ENCODE measurements around the gene GUCY1A2. TPM values are rescaled to one million over a fixed set of nuclear protein-coding genes. Genes with fewer than 3 reads are reported as not detected.

The GUCY1A2 gene
- total RNA-seq, 1 donor from 2014 or later, result not detected

DNA sequence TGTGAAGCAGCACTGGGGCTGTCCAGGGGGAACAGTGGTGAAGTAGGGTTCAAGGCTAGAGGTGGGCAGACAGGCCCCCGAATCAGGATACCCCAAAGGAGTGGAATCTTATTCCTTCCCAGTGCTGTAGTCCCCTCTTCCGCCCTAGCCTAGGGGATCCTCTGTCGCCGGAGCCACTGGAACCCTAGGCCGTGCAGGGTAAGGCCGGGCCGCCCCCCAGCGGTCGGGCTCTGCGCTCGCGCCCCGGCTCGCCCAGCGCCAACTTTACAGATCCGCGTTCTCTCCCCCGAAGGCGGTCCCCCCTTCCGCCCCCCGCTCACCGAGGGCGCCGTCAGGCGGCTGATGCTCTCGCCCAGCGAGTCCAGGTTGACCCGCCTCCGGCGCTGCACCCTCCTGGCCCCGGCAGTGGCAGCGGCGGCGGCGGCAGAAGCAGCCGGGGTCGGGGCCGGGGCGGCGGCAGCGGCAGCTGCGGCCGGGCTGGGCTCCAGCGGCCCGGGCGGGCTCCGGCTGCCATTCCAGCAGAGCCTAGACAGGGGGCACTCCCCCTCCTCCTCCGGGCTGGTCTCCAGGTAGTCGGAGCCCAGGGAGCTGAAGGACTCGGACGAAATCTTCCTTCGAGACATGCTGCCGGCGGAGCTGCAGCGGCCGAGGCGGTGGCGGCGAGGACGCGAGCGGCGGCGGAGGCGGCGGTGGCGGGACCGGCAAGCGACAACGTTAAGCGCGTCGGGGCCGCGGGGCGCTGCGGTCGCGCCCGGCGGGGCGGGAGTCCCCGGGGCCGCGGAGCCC, 650 bp downstream of the GUCY1A2 start:
- Mint-ChIP-seq H3K27me3 (peaks cover 40% of the 10 kb centered on the region), H3K9me3 (no peaks in the 10 kb centered on the region), H3K4me1 (peaks cover 3% of the 10 kb centered on the region), H3K36me3 (ENCODE audit: low read depth) (no peaks in the 10 kb centered on the region), H3K27ac (no peak overlapping the region), H3K4me3 (peak overlapping the region; percentile 49)
- peak; percentile 56 for DNase-seq
- intact Hi-C loops (cut with micrococcal nuclease), result no loop called here

DNA sequence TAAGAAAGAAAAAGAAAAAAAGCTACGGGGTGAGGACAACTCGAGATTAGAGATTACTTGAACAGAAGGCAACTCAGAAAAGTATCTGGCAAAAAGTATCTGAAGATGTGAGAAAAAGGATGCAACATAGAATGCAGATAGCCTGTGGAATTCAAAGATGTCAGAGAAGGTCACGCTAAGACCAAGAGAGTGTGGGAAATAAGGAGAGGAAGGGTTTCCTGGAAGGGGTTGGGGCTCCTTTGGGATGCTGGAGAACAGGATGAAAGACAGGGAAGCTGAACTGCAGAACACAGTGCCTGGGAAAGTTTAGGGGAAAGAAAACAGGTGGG, 1.2 kb downstream of the GUCY1A2 start:
- intact Hi-C loops (cut with micrococcal nuclease), result no loop called here
- H3K27ac Mint-ChIP-seq, result no peak overlapping the region

GRCh38 chr11:107014871-107015270, 3.4 kb downstream of the GUCY1A2 start:
- H3K4me3 Mint-ChIP-seq, result no peak overlapping the region
- H3K27ac Mint-ChIP-seq, result no peak overlapping the region
- no peaks in the 10 kb centered on the region for H3K9me3 Mint-ChIP-seq
- no peak for DNase-seq
- H3K4me1 Mint-ChIP-seq, result peaks cover 3% of the 10 kb centered on the region
- intact Hi-C loops (cut with micrococcal nuclease), result no loop called here
- H3K27me3 Mint-ChIP-seq, result peaks cover 29% of the 10 kb centered on the region
- no peaks in the 10 kb centered on the region for H3K36me3 Mint-ChIP-seq (ENCODE audit: low read depth)

More for the DNA sequence above, 1.2 kb downstream of the GUCY1A2 start:
- Mint-ChIP-seq H3K4me1 (peaks cover 3% of the 10 kb centered on the region), H3K27me3 (peaks cover 40% of the 10 kb centered on the region), H3K4me3 (peak overlapping the region; percentile 49), H3K9me3 (no peaks in the 10 kb centered on the region), H3K36me3 (ENCODE audit: low read depth) (no peaks in the 10 kb centered on the region)
- no peak for DNase-seq

DNA sequence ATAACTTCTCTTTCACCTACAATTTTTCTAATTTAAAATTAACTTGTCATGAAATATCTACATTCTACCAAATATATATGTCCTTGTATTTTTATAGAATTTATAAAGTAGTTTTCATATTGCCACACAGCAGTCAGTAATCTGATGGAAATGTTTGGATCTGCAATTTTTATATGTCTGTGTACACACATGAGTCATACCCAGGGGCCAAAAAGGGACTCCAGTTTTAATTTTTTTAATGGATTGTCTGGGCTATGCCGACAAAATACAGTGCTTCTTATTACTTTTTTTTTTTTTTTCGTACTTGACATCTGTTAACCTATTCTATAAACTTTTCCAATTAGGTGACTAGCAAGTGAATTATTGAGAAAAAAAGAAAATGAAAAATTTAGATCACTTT, 6.3 kb downstream of the GUCY1A2 start:
- H3K4me3 Mint-ChIP-seq, result no peak overlapping the region
- H3K36me3 Mint-ChIP-seq (ENCODE audit: low read depth), result no peaks in the 10 kb centered on the region
- no peak for DNase-seq
- H3K27ac Mint-ChIP-seq, result no peak overlapping the region
- intact Hi-C loops (cut with micrococcal nuclease), result no loop called here
- H3K4me1 Mint-ChIP-seq, result peaks cover under 1% of the 10 kb centered on the region
- H3K27me3 Mint-ChIP-seq, result peaks cover 13% of the 10 kb centered on the region
- H3K9me3 Mint-ChIP-seq, result no peaks in the 10 kb centered on the region

GRCh38 chr11:107009190-107009589, 9.1 kb downstream of the GUCY1A2 start:
- no peak for DNase-seq
- Mint-ChIP-seq H3K4me1 (no peaks in the 10 kb centered on the region), H3K4me3 (no peak overlapping the region), H3K27ac (no peak overlapping the region), H3K9me3 (no peaks in the 10 kb centered on the region), H3K27me3 (peaks cover 1% of the 10 kb centered on the region), H3K36me3 (ENCODE audit: low read depth) (no peaks in the 10 kb centered on the region)
- intact Hi-C loops (cut with micrococcal nuclease), result no loop called here

- no peaks in the 10 kb centered on the region for H3K4me1 Mint-ChIP-seq
These were observed 12.0 kb downstream of the GUCY1A2 start for GRCh38 chr11:107006076-107006833.

GRCh38 chr11:106999196-106999595, 19.1 kb downstream of the GUCY1A2 start:
- Mint-ChIP-seq H3K4me3 (no peak overlapping the region), H3K4me1 (no peaks in the 10 kb centered on the region), H3K27ac (no peak overlapping the region), H3K9me3 (no peaks in the 10 kb centered on the region), H3K36me3 (ENCODE audit: low read depth) (no peaks in the 10 kb centered on the region), H3K27me3 (no peaks in the 10 kb centered on the region)
- no peak for DNase-seq
- intact Hi-C loops (cut with micrococcal nuclease), result no loop called here

More at GRCh38 chr11:107006076-107006833, 12.0 kb downstream of the GUCY1A2 start:
- H3K27ac Mint-ChIP-seq, result no peak overlapping the region
- H3K4me3 Mint-ChIP-seq, result no peak overlapping the region
- no peaks in the 10 kb centered on the region for H3K36me3 Mint-ChIP-seq (ENCODE audit: low read depth)
- no peak for DNase-seq
- intact Hi-C loops (cut with micrococcal nuclease), result no loop called here
- no peaks in the 10 kb centered on the region for H3K27me3 Mint-ChIP-seq
- no peaks in the 10 kb centered on the region for H3K9me3 Mint-ChIP-seq

- intact Hi-C loops (cut with micrococcal nuclease), result no loop called here
- Mint-ChIP-seq H3K27ac (no peak overlapping the region), H3K4me3 (no peak overlapping the region), H3K9me3 (no peaks in the 10 kb centered on the region), H3K27me3 (no peaks in the 10 kb centered on the region), H3K36me3 (ENCODE audit: low read depth) (no peaks in the 10 kb centered on the region), H3K4me1 (no peaks in the 10 kb centered on the region)
- DNase-seq, result no peak
These were observed 19.4 kb downstream of the GUCY1A2 start for GRCh38 chr11:106998916-106999188.

DNA sequence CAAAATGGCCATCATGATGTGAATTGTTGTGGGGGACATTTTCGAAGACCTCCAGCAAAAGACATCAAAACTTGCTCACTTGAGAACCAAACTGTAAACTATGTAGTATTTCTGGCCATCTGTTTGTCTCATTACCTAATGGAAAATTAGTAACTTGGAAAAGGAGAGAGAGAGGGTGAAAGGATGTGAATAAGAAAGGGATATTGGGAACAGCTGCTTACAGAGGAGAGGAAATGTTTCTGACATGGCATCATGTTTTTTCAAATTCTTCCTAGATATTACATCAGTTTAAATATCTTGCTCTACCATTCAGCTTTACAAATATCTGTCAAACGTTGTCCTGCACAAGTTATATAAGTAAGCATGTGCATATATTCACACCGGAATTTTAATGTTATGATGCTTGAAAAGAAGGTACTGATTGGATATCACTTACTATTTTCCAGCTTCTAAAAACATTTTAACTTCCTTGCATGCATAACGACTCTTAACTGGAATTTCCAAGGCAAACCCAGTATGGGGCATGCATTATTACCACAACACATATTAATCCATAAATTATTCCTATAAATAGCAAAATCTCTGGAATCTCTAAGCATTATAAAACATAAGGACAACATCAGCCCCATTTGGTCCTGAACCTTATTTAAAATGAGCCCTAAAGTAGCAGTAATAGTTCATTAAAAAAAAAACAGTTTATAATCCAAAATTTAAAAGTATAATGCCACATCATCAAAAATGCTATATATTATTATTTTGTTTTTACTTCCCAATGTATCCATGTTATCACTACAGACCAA, 20.0 kb downstream of the GUCY1A2 start:
- Mint-ChIP-seq H3K4me1 (no peaks in the 10 kb centered on the region), H3K9me3 (no peaks in the 10 kb centered on the region), H3K27me3 (no peaks in the 10 kb centered on the region), H3K4me3 (no peak overlapping the region), H3K27ac (no peak overlapping the region), H3K36me3 (ENCODE audit: low read depth) (no peaks in the 10 kb centered on the region)
- DNase-seq, result no peak
- intact Hi-C loops (cut with micrococcal nuclease), result no loop called here

DNA sequence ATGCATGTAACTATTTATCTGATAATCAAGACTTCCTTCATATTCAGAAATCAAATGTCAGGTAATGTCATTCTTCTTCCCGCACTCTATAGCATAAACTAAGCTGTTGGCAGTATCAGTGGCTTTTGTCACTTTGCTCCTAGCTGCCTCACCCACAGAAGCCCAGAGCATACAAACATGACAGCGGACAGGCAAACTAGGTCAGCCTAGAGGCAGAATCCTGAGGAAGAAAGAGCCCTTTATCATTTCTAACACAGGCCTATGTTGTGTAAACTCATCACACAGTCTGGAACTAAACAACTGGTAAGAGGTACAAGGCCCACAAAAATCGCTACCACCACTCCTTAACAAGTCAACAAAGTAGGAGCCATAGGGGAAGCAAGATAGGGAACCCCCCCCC, 21.0 kb downstream of the GUCY1A2 start:
- intact Hi-C loops (cut with micrococcal nuclease), result no loop called here
- no peaks in the 10 kb centered on the region for H3K27me3 Mint-ChIP-seq

GRCh38 chr11:106996691-106997090, 21.6 kb downstream of the GUCY1A2 start:
- H3K27ac Mint-ChIP-seq, result no peak overlapping the region
- H3K36me3 Mint-ChIP-seq (ENCODE audit: low read depth), result no peaks in the 10 kb centered on the region
- H3K9me3 Mint-ChIP-seq, result no peaks in the 10 kb centered on the region
- no peaks in the 10 kb centered on the region for H3K4me1 Mint-ChIP-seq
- H3K27me3 Mint-ChIP-seq, result no peaks in the 10 kb centered on the region
- no peak overlapping the region for H3K4me3 Mint-ChIP-seq
- no peak for DNase-seq
- intact Hi-C loops (cut with micrococcal nuclease), result no loop called here

More for the DNA sequence above, 21.0 kb downstream of the GUCY1A2 start:
- no peak for DNase-seq
- no peak overlapping the region for H3K27ac Mint-ChIP-seq
- H3K4me3 Mint-ChIP-seq, result no peak overlapping the region
- no peaks in the 10 kb centered on the region for H3K9me3 Mint-ChIP-seq
- no peaks in the 10 kb centered on the region for H3K4me1 Mint-ChIP-seq
- H3K36me3 Mint-ChIP-seq (ENCODE audit: low read depth), result no peaks in the 10 kb centered on the region

GRCh38 chr11:106990331-106990730, 27.9 kb downstream of the GUCY1A2 start:
- DNase-seq, result no peak
- no peaks in the 10 kb centered on the region for H3K36me3 Mint-ChIP-seq (ENCODE audit: low read depth)
- no peak overlapping the region for H3K27ac Mint-ChIP-seq
- no peaks in the 10 kb centered on the region for H3K4me1 Mint-ChIP-seq
- H3K9me3 Mint-ChIP-seq, result no peaks in the 10 kb centered on the region
- intact Hi-C loops (cut with micrococcal nuclease), result no loop called here
- H3K27me3 Mint-ChIP-seq, result no peaks in the 10 kb centered on the region
- H3K4me3 Mint-ChIP-seq, result no peak overlapping the region

DNA sequence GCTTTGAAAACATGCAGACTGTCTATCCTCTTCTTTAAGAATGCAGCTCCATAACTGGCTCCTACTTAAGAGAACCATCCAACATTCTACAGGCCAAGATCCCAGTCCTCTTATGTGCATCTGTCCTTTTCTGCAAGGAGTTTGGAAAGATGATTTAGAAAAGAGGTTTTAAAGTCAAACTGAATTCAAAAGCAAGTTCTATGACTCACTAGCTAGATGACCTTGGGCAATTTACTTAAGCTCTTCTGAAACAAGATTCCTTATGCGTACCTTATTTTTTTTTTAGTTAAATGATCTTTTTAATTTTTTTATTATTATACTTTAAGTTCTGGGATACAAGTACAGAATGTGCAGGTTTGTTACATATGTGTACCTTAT, 29.2 kb downstream of the GUCY1A2 start:
- no peak overlapping the region for H3K27ac Mint-ChIP-seq
- no peaks in the 10 kb centered on the region for H3K36me3 Mint-ChIP-seq (ENCODE audit: low read depth)
- H3K4me1 Mint-ChIP-seq, result no peaks in the 10 kb centered on the region
- no peaks in the 10 kb centered on the region for H3K27me3 Mint-ChIP-seq
- H3K9me3 Mint-ChIP-seq, result no peaks in the 10 kb centered on the region
- intact Hi-C loops (cut with micrococcal nuclease), result no loop called here
- H3K4me3 Mint-ChIP-seq, result no peak overlapping the region
- DNase-seq, result no peak

Data from activated CD4-positive, alpha-beta T cell treated with anti-CD3 and anti-CD28 coated beads, Interleukin-2, amount 10 ng/mL, durations not matched to agents 24 days and 14 days (primary cell).